ENCODE results near the gene TTC34.
"Not testable (repeated sequence)": the region's sequence is repeated elsewhere in the genome, so short reads cannot be mapped to it uniquely, and the experiment has no call there.

DNA sequence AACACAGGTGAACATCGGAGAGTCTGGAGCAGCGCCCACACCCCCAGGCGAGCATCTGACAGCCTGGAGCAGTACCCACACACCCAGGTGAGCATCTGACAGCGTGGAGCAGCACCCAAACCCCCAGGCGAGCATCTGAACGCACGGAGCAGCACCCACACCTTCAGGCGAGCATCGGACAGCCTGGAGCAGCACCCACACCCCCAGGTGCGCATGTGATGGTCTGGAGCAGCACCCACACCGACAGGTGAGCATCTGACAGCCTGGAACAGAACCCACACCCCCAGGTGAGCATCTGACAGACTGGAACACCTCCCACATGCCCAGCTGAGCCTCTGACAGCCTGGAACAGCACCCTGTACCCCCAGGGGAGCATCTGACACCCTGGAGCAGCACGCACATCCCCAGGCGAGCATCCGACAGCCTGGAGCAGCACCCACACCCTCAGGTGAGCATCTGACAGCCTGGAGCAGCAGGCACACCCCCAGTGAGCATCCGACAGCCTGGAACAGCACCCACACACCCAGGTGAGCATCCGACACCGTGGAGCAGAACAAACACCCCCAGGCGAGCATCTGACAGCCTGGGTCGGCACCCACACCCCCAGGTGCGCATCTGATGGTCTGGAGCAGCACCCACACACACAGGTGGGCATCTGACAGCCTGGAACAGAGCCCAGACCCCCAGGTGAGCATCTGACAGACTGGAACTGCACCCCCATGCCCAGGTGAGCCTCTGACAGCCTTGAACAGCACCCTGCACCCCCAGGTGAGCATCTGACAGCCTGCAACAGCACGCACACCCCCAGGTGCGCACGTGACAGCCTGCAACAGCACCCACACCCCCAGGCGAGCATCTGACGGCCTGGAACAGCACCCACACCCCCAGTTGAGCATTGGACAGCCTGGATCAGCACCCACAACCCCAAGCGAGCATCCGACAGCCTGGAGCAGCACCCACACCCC lies 50.4 kb downstream of the TTC34 start:
- TF ChIP-seq, protein P1, sequence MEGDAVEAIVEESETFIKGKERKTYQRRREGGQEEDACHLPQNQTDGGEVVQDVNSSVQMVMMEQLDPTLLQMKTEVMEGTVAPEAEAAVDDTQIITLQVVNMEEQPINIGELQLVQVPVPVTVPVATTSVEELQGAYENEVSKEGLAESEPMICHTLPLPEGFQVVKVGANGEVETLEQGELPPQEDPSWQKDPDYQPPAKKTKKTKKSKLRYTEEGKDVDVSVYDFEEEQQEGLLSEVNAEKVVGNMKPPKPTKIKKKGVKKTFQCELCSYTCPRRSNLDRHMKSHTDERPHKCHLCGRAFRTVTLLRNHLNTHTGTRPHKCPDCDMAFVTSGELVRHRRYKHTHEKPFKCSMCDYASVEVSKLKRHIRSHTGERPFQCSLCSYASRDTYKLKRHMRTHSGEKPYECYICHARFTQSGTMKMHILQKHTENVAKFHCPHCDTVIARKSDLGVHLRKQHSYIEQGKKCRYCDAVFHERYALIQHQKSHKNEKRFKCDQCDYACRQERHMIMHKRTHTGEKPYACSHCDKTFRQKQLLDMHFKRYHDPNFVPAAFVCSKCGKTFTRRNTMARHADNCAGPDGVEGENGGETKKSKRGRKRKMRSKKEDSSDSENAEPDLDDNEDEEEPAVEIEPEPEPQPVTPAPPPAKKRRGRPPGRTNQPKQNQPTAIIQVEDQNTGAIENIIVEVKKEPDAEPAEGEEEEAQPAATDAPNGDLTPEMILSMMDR (conservative IDR thresholded peaks at IDR 0.05; ENCODE audit: low read depth, low read length), result not testable (repeated sequence)
- TF ChIP-seq POLR2A (IDR thresholded peaks at IDR 0.05; ENCODE audit: low read depth, low read length); CHD1 (IDR thresholded peaks at IDR 0.05; ENCODE audit: low read depth, low read length); CEBPB (IDR thresholded peaks at IDR 0.05; ENCODE audit: low read depth, low read length); RCOR1 (IDR thresholded peaks at IDR 0.05; ENCODE audit: insufficient replicate concordance, low read length): not testable (repeated sequence)
